Choroid plexus epithelial cell (primary cell): Measurements from ENCODE around the gene COP1.
A peak's percentile ranks its signal among the peaks of the same experiment; 100 is the strongest.

ENCODE experiments used
- DNase-seq: peaks from one replicate; pipeline ENCODE4 v3.0.0-alpha.2; 2010; ENCODE audit warnings: low read depth
- H3K4me3 ChIP-seq: 2 replicates; pipeline ENCODE4 v1.5.1; 2011; ENCODE audit warnings: low read depth, mild to moderate bottlenecking, control low read depth, low read length, moderate library complexity
- TF ChIP-seq, protein P1 (sequence below): conservative IDR thresholded peaks from 2 replicates; pipeline ENCODE4 v1.5.1; 2011; ENCODE audit warnings: low read depth, mild to moderate bottlenecking, control low read depth, inconsistent platforms, low read length, moderate library complexity

Gene COP1

GRCh38 chr1:176164014-176164678, 42.9 kb downstream of the COP1 start:
- TF ChIP-seq, protein P1, sequence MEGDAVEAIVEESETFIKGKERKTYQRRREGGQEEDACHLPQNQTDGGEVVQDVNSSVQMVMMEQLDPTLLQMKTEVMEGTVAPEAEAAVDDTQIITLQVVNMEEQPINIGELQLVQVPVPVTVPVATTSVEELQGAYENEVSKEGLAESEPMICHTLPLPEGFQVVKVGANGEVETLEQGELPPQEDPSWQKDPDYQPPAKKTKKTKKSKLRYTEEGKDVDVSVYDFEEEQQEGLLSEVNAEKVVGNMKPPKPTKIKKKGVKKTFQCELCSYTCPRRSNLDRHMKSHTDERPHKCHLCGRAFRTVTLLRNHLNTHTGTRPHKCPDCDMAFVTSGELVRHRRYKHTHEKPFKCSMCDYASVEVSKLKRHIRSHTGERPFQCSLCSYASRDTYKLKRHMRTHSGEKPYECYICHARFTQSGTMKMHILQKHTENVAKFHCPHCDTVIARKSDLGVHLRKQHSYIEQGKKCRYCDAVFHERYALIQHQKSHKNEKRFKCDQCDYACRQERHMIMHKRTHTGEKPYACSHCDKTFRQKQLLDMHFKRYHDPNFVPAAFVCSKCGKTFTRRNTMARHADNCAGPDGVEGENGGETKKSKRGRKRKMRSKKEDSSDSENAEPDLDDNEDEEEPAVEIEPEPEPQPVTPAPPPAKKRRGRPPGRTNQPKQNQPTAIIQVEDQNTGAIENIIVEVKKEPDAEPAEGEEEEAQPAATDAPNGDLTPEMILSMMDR: no peak
- DNase-seq: no peak
- H3K4me3 ChIP-seq: no peak overlapping the region

- DNase-seq: no peak
- no peak overlapping the region for H3K4me3 ChIP-seq
- TF ChIP-seq, protein P1: no peak
Observed at GRCh38 chr1:176159993-176160392, 47.1 kb downstream of the COP1 start.

DNA sequence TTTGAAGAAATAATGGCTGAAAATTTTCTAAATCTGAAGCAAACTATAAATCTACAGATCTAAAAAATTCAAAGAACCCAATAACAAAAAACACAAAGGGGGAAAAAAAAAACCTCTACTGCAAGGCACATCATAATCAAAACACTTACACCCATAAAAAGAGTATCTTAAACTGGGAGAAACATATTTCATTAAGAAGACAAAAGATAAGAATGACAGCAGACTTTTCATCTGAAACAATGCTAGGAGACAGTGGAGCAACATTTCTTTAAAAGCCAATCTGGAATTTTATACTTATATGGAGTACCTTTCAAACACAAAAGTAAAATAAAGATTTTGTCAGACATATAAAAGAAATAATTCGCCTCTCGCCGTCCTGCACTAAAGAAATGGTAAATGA, 49.1 kb downstream of the COP1 start:
- no peak overlapping the region for H3K4me3 ChIP-seq
- DNase-seq: peak; percentile 4
- TF ChIP-seq, protein P1: no peak

GRCh38 chr1:176149939-176150807, 56.9 kb downstream of the COP1 start:
- no peak overlapping the region for H3K4me3 ChIP-seq
- DNase-seq: no peak
- TF ChIP-seq, protein P1: no peak

DNA sequence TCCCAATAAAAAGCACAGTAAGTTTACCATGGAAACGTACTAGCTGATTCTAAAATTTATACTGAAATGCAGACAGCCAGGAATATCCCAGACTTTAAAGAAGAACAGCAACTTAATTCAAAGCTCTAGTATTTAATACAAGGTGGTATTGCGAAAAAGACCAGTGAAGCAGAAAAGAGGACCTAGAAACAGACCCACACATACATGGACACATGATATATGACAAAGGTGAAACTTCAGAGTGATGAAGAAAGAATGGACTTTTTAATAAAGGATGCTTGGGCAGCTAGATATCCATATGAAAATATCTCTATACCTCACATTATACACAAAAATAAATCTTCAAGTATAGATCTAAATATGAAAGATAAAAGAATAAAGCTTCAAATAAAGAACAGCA, 62.6 kb downstream of the COP1 start:
- no peak for DNase-seq
- H3K4me3 ChIP-seq: no peak overlapping the region
- TF ChIP-seq, protein P1: no peak

DNA sequence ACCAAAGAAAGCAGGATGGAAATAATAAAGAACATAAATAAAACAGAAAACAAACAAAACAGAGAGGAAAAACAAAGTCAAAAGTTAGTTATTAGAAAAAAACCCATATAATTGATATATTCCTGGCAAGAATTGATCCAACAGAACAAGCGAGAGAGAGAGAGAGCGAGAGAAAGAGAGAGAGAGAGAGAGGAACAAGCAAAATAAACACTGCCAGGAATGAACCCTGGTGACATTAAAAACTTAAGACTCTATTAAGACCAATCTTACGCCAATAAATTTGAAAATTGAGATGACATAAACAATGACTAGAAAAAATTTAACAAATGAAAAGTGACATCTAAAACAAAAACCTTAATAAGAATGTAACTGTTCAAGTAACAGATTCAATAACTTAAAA, 64.1 kb downstream of the COP1 start:
- DNase-seq: no peak
- TF ChIP-seq, protein P1: no peak

More for the DNA sequence above, 64.1 kb downstream of the COP1 start:
- H3K4me3 ChIP-seq: no peak overlapping the region
